Hepatocyte (in vitro differentiated cells): ENCODE data around the gene SH2D3C. TPM values are rescaled to one million over a fixed set of nuclear protein-coding genes. Genes with fewer than 3 reads are reported as not detected.
A peak's percentile ranks its signal among the peaks of the same experiment; 100 is the strongest.

Source experiments
- DNase-seq: peaks from one replicate; pipeline ENCODE4 v3.0.0-alpha.2; 2016; ENCODE audit warnings: low spot score
- H2AFZ ChIP-seq: fragments of 200-600 bp; sonication (generic); 2 replicates; pipeline ENCODE4 v1.6.0; 2016; ENCODE audit warnings: antibody characterized with exemption, mild to moderate bottlenecking
- H3K27ac ChIP-seq: fragments of 200-600 bp; sonication (generic); 2 replicates; pipeline ENCODE4 v1.5.1; 2016; ENCODE audit warnings: mild to moderate bottlenecking
- H3K27me3 ChIP-seq: fragments of 200-600 bp; sonication (generic); 2 replicates; pipeline ENCODE4 v1.6.1; 2016
- H3K36me3 ChIP-seq: fragments of 200-600 bp; sonication (generic); replicated peaks from 2 replicates; pipeline ENCODE4 v1.5.1; 2016; ENCODE audit warnings: low read depth; ENCODE audit not compliant: insufficient read depth
- H3K4me1 ChIP-seq: fragments of 200-600 bp; sonication (generic); 2 replicates; pipeline ENCODE4 v1.5.1; 2016; ENCODE audit warnings: mild to moderate bottlenecking, moderate library complexity; ENCODE audit not compliant: insufficient read depth
- H3K4me2 ChIP-seq: fragments of 200-600 bp; sonication (generic); 2 replicates; pipeline ENCODE4 v1.6.0; 2016
- H3K4me3 ChIP-seq: fragments of 200-600 bp; sonication (generic); 2 replicates; pipeline ENCODE4 v1.5.1; 2016; ENCODE audit warnings: mild to moderate bottlenecking
- H3K79me2 ChIP-seq: fragments of 200-600 bp; sonication (generic); 2 replicates; pipeline ENCODE4 v1.6.0; 2017; ENCODE audit warnings: mild to moderate bottlenecking
- H3K9me2 ChIP-seq: fragments of 200-600 bp; sonication (generic); replicated peaks from 2 replicates; pipeline ENCODE4 v1.6.0; 2017; ENCODE audit warnings: mild to moderate bottlenecking; ENCODE audit not compliant: insufficient read depth
- H3K9me3 ChIP-seq: fragments of 200-600 bp; sonication (generic); 2 replicates; pipeline ENCODE4 v1.5.1; 2016; ENCODE audit warnings: low read depth, mild to moderate bottlenecking
- H4K20me1 ChIP-seq: fragments of 200-600 bp; sonication (generic); 2 replicates; pipeline ENCODE4 v1.6.0; 2016; ENCODE audit warnings: mild to moderate bottlenecking; ENCODE audit not compliant: insufficient read depth, poor library complexity, severe bottlenecking
- CTCF ChIP-seq: fragments of 200-600 bp; sonication (generic); IDR thresholded peaks from 2 replicates; pipeline ENCODE4 v1.5.1; 2016; ENCODE audit warnings: antibody characterized with exemption, mild to moderate bottlenecking; ENCODE audit not compliant: poor library complexity
- EZH2 ChIP-seq: fragments of 200-600 bp; sonication (generic); IDR thresholded peaks from 2 replicates; pipeline ENCODE4 v1.6.1; 2016; ENCODE audit warnings: antibody characterized with exemption, mild to moderate bottlenecking, borderline replicate concordance
- EZH2phosphoT487 ChIP-seq: fragments of 200-600 bp; sonication (generic); IDR thresholded peaks from one replicate; pipeline ENCODE4 v1.6.1; 2018; ENCODE audit warnings: antibody characterized with exemption, mild to moderate bottlenecking, low read depth, moderate library complexity; ENCODE audit not compliant: unreplicated experiment, severe bottlenecking
- WGBS: methylation state at CpG from one replicate; pipeline ENCODE4 v1.1.6; 2016; ENCODE audit warnings: low lambda C conversion rate; ENCODE audit errors: missing lambda C conversion rate; 5-methylcytosine and 5-hydroxymethylcytosine counted together
- polyA plus RNA-seq: library from polyadenylated mRNA; unstranded; fragments of >200 nt; fragmentation: Nextera tagmentation; extraction: Ambion mirVana; gene quantifications from 2 replicates; pipeline ENCODE4 v1.2.1, GENCODE V29; 2016
- total RNA-seq: library from RNA; depleted of rRNA; stranded (reverse); fragments of >200 nt; gene quantifications from 2 replicates; pipeline ENCODE4 v1.2.3, GENCODE V29; 2014

Gene SH2D3C
- total and polyA plus RNA-seq, 2 experiments from 2014 or later: 0.23 to 0.89 TPM

DNA sequence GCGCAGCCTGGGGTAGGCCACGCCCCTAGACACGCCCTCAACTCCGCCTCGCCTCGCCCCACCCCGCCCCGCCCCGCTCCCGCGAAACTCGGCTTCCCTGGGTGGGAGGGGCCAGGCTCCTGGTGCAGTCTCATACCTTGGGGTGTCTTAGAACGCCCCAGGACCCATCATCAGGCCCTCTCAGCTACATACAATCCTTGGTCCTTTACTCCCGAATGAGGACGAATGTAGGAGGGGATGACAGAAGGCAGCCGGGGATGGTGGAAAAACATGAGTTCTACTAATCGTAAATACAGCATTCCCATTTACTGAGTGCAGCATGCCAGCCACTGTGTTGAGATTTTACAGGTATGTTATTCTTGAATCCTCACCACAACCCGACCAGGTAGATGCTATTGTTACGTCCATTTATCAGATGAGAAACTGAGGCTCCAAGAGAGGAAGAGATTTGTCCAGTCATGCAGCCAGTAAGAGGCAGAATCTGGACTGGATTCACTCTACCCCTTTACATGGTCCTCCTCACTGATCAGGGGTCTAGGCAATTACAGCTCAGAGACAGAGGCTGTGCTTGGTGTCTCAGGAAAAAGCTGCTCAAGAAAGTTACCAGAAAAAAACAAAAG lies 6.8 kb downstream of the SH2D3C start:
- peaks cover 12% of the 10 kb centered on the region for H3K4me1 ChIP-seq
- H3K9me2 ChIP-seq: no peaks in the 10 kb centered on the region
- H3K4me2 ChIP-seq: peak overlapping the region; percentile 84
- DNase-seq: no peak
- no peak overlapping the region for H3K27ac ChIP-seq
- H3K79me2 ChIP-seq: no peaks in the 10 kb centered on the region
- H2AFZ ChIP-seq: no peak overlapping the region
- no peaks in the 10 kb centered on the region for H3K36me3 ChIP-seq
- H4K20me1 ChIP-seq: no peaks in the 10 kb centered on the region
- H3K27me3 ChIP-seq: no peaks in the 10 kb centered on the region
- WGBS: 4% methylated on average over 16 of the region's 19 CpGs
- no peak overlapping the region for H3K4me3 ChIP-seq
- TF ChIP-seq EZH2phosphoT487: no peak
- no peak for TF ChIP-seq EZH2
- no peak for TF ChIP-seq CTCF
- no peaks in the 10 kb centered on the region for H3K9me3 ChIP-seq

DNA sequence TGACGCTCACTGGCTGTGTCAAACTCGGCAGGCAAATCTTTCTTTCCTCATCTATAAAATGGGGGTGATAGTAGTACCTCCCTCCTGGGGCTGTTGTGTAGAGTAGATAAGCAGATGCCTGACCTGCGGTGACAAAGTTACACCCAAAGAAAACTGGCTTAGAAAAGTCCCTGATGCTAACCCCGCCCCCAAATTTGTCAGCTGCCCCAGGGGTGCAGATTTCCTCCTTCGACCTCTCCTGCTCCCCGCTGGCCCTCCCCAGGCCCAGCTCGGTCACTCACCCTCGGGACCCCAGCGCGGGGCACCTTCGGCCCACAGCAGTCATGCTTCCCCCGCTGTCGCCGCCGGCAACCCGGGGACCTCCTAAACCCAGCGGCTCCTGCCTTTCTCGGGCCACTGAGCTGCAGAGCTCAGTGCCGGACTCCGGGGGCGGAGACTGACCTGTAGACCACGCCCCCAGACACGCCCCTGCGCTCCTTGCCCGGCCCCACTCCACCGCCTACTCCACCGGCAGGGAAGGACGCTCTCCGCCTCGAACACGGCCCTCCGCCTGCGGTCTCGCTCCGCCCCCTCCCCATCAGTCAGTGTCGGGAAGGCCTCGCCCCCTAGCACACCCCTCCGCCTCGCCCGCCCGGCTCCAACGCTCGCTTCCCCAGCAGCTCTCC lies 7.4 kb downstream of the SH2D3C start:
- H3K79me2 ChIP-seq: no peaks in the 10 kb centered on the region
- DNase-seq: peak; percentile 99
- H4K20me1 ChIP-seq: no peaks in the 10 kb centered on the region
- TF ChIP-seq EZH2phosphoT487 (no peak), CTCF (no peak), EZH2 (no peak)
- H3K4me2 ChIP-seq: peak overlapping the region; percentile 84
- H3K9me2 ChIP-seq: no peaks in the 10 kb centered on the region
- H3K27ac ChIP-seq: no peak overlapping the region
- H2AFZ ChIP-seq: no peak overlapping the region
- peaks cover 12% of the 10 kb centered on the region for H3K4me1 ChIP-seq
- no peaks in the 10 kb centered on the region for H3K36me3 ChIP-seq
- no peaks in the 10 kb centered on the region for H3K9me3 ChIP-seq
- 6% methylated on average over 23 of the region's 43 CpGs for WGBS
- no peak overlapping the region for H3K4me3 ChIP-seq
- no peaks in the 10 kb centered on the region for H3K27me3 ChIP-seq

GRCh38 chr9:127770583-127770904 lies 7.9 kb downstream of the SH2D3C start:
- Histone ChIP-seq H4K20me1 (no peaks in the 10 kb centered on the region), H3K4me1 (peaks cover 12% of the 10 kb centered on the region), H2AFZ (no peak overlapping the region), H3K27me3 (no peaks in the 10 kb centered on the region), H3K4me3 (no peak overlapping the region), H3K79me2 (no peaks in the 10 kb centered on the region), H3K36me3 (no peaks in the 10 kb centered on the region), H3K9me2 (no peaks in the 10 kb centered on the region), H3K27ac (no peak overlapping the region), H3K9me3 (no peaks in the 10 kb centered on the region), H3K4me2 (peak overlapping the region; percentile 84)
- 65% methylated on average over 3 of the region's 3 CpGs for WGBS
- TF ChIP-seq EZH2phosphoT487: no peak
- TF ChIP-seq CTCF: no peak
- no peak for TF ChIP-seq EZH2
- no peak for DNase-seq
